Measurements from ENCODE around the gene MIS18A.
"Not testable (repeated sequence)": the region's sequence is repeated elsewhere in the genome, so short reads cannot be mapped to it uniquely, and the experiment has no call there.

Gene MIS18A

GRCh38 chr21:32303385-32303784 is 24.5 kb upstream of the MIS18A start:
- DNase-seq, result no peak

GRCh38 chr21:32302560-32302959 is 23.7 kb upstream of the MIS18A start:
- no peak for DNase-seq

- no peak for DNase-seq
These were observed 22.7 kb upstream of the MIS18A start for GRCh38 chr21:32301596-32301995.

GRCh38 chr21:32300117-32300681 is 21.4 kb upstream of the MIS18A start:
- no peak for DNase-seq

GRCh38 chr21:32299695-32300094 is 20.8 kb upstream of the MIS18A start:
- DNase-seq, result no peak

- no peak for DNase-seq
These were observed 19.8 kb upstream of the MIS18A start, which contains the start of gene MRAP for GRCh38 chr21:32298658-32299081. Gene MRAP (plus strand): TSS chr21:32298855. CDS start chr21:32298972, 117 bp downstream.

GRCh38 chr21:32298148-32298559 is 19.3 kb upstream of the MIS18A start:
- no peak for DNase-seq

- no peak for DNase-seq
These were observed 18.6 kb upstream of the MIS18A start for GRCh38 chr21:32297449-32297848.

GRCh38 chr21:32285476-32285875 is 6.6 kb upstream of the MIS18A start:
- no peak for DNase-seq

- no peak for DNase-seq
These were observed 4.1 kb upstream of the MIS18A start for GRCh38 chr21:32282992-32283391.

- no peak for DNase-seq
These were observed 2.7 kb upstream of the MIS18A start for GRCh38 chr21:32281531-32281930.

- DNase-seq, result no peak
These were observed 480 bp upstream of the MIS18A start for GRCh38 chr21:32279377-32279680.

- no peak for DNase-seq
These were observed 746 bp downstream of the MIS18A start for GRCh38 chr21:32278103-32278502.

- DNase-seq, result no peak
These were observed 2.2 kb downstream of the MIS18A start for GRCh38 chr21:32276671-32277070.

GRCh38 chr21:32270748-32271147 is 8.1 kb downstream of the MIS18A start:
- DNase-seq, result no peak

GRCh38 chr21:32265321-32265720 is 13.5 kb downstream of the MIS18A start:
- DNase-seq, result not testable (repeated sequence)

GRCh38 chr21:32261929-32262328 is 16.9 kb downstream of the MIS18A start:
- DNase-seq, result no peak

GRCh38 chr21:32260130-32260529 is 18.7 kb downstream of the MIS18A start:
- DNase-seq, result no peak

- DNase-seq, result not testable (repeated sequence)
These were observed 20.1 kb downstream of the MIS18A start for GRCh38 chr21:32258786-32259048.

- peak; percentile 10 for DNase-seq
These were observed 20.7 kb downstream of the MIS18A start for GRCh38 chr21:32257962-32258785.

- no peak for DNase-seq
These were observed 21.8 kb downstream of the MIS18A start for GRCh38 chr21:32256873-32257620.

GRCh38 chr21:32256251-32256650 is 22.6 kb downstream of the MIS18A start:
- DNase-seq, result no peak

GRCh38 chr21:32253215-32253641 is 25.6 kb downstream of the MIS18A start:
- DNase-seq, result no peak

GRCh38 chr21:32252136-32252535 is 26.7 kb downstream of the MIS18A start:
- DNase-seq, result no peak

Data from central memory CD4-positive, alpha-beta T cell (primary cell).